GM20000 (cell line): Measurements from ENCODE around the gene CD300LB.

Experiments used
- DNase-seq: peaks from one replicate; pipeline ENCODE4 v3.0.0; 2012; ENCODE audit warnings: low spot score
- CTCF ChIP-seq: IDR thresholded peaks from 2 replicates; pipeline ENCODE4 v1.5.1; 2012; ENCODE audit warnings: mild to moderate bottlenecking, control low read depth; ENCODE audit errors: extremely low read depth, missing control alignments

The CD300LB gene

GRCh38 chr17:74569020-74570003 lies 38.0 kb upstream of the CD300LB start:
- DNase-seq, result no peak
- no peak for TF ChIP-seq CTCF

- no peak for TF ChIP-seq CTCF
- DNase-seq, result no peak
Observed at GRCh38 chr17:74568106-74568873, 37.0 kb upstream of the CD300LB start.

- TF ChIP-seq CTCF, result no peak
- no peak for DNase-seq
Observed at GRCh38 chr17:74567397-74567796, 36.1 kb upstream of the CD300LB start, which contains the start of gene CD300H. Gene CD300H, minus strand, starts transcription at chr17:74567509.

- DNase-seq, result peak; percentile 41
- peak; percentile 70 for TF ChIP-seq CTCF
Observed at GRCh38 chr17:74566132-74566753, 35.0 kb upstream of the CD300LB start.

GRCh38 chr17:74565126-74565525 lies 33.9 kb upstream of the CD300LB start:
- no peak for TF ChIP-seq CTCF
- DNase-seq, result no peak

GRCh38 chr17:74563358-74563757 lies 32.1 kb upstream of the CD300LB start:
- no peak for TF ChIP-seq CTCF

More at GRCh38 chr17:74563358-74563757, 32.1 kb upstream of the CD300LB start:
- no peak for DNase-seq
